Measurements from ENCODE around the gene PSG5.
"Not testable (repeated sequence)": the region's sequence is repeated elsewhere in the genome, so short reads cannot be mapped to it uniquely, and the experiment has no call there.

- TF ChIP-seq CTCF (conservative IDR thresholded peaks at IDR 0.05; ENCODE audit: low read length); EZH2phosphoT487 (IDR thresholded peaks at IDR 0.05; ENCODE audit: borderline replicate concordance): not testable (repeated sequence)
Observed at GRCh38 chr19:43129197-43129596, 57.1 kb downstream of the PSG5 start.
